ENCODE measurements around the gene CBARP.

GRCh38 chr19:1233115-1233667 is 4.6 kb downstream of the CBARP start:
- TF ChIP-seq GATA2 (IDR thresholded peaks at IDR 0.05; ENCODE audit: low read depth, low read length), result no peak
- no peak for TF ChIP-seq GATA3 (IDR thresholded peaks at IDR 0.05; ENCODE audit: low read depth, low read length)

Data from SH-SY5Y (cell line).